SK-N-SH (cell line): Measurements from ENCODE around the gene CDHR3. TPM values are rescaled to one million over a fixed set of nuclear protein-coding genes. Genes with fewer than 3 reads are reported as not detected.

Experiments
- CTCF ChIA-PET: fragments of 300-600, 350-600 bp; formaldehyde crosslinking; extraction: SDS; loops from one replicate; lab custom pipeline; 2021; lab: Yijun Ruan, JAX
- POLR2A ChIA-PET: fragments of 350-600 bp; sonication (Branson Sonifier 250); formaldehyde crosslinking; extraction: SDS; loops from one replicate; lab custom pipeline; 2020; ENCODE audit warnings: antibody characterized with exemption, inconsistent platforms; lab: Yijun Ruan, JAX
- DNase-seq: peaks from one replicate; pipeline ENCODE4 v3.0.0; 2012
- H2AFZ ChIP-seq: fragments of 200-600 bp; sonication (generic); 2 replicates; pipeline ENCODE4 v1.8.1; 2016; ENCODE audit warnings: antibody characterized with exemption, mild to moderate bottlenecking, low read depth
- H3F3A ChIP-seq: fragments of 200-600 bp; sonication (generic); replicated peaks from 2 replicates; pipeline ENCODE3; 2016; ENCODE audit warnings: antibody characterized with exemption, mild to moderate bottlenecking; ENCODE audit not compliant: insufficient read depth
- H3K27ac ChIP-seq, 2 experiments: fragments of 200-500 bp in 1 of 2; fragments of 200-600 bp in 1 of 2; sonication (Bioruptor generic) in 1 of 2; sonication (generic), shearing (Covaris generic) in 1 of 2; 2 replicates each; pipeline versions ENCODE4 v1.5.1 to v1.6.1; 2014 to 2016; ENCODE audit warnings: low read depth in 2 of 2, inconsistent platforms in 1 of 2, low read length in 1 of 2, mild to moderate bottlenecking in 1 of 2, mixed read lengths in 1 of 2
- H3K27me3 ChIP-seq: fragments of 200-600 bp; sonication (generic), shearing (Covaris generic); 2 replicates; pipeline ENCODE4 v1.6.1; 2016; ENCODE audit warnings: mixed run types; ENCODE audit not compliant: insufficient read depth
- H3K36me3 ChIP-seq, 2 experiments: fragments of 200-500 bp in 1 of 2; fragments of 200-600 bp in 1 of 2; sonication (Bioruptor generic) in 1 of 2; sonication (generic) in 1 of 2; replicated peaks in 1 of 2; 2 replicates each; pipeline versions ENCODE3 to v1.5.1; 2014 to 2016; ENCODE audit warnings: low read length in 1 of 2, mild to moderate bottlenecking in 1 of 2; ENCODE audit not compliant: insufficient read depth in 2 of 2, control insufficient read depth in 1 of 2
- H3K4me1 ChIP-seq, 2 experiments: fragments of 200-500 bp in 1 of 2; fragments of 200-600 bp in 1 of 2; sonication (Bioruptor generic) in 1 of 2; sonication (generic), shearing (Covaris generic) in 1 of 2; 2 replicates each; pipeline versions ENCODE4 v1.5.1 to v1.6.1; 2014 to 2016; ENCODE audit warnings: low read depth in 1 of 2, low read length in 1 of 2, mixed run types in 1 of 2; ENCODE audit not compliant: insufficient read depth in 2 of 2, control insufficient read depth in 1 of 2
- H3K4me2 ChIP-seq: fragments of 200-600 bp; sonication (generic), shearing (Covaris generic); 2 replicates; pipeline ENCODE4 v1.6.1; 2017; ENCODE audit warnings: mixed run types
- H3K4me3 ChIP-seq, 2 experiments: fragments of 200-500 bp in 1 of 2; fragments of 200-600 bp in 1 of 2; sonication (Bioruptor generic) in 1 of 2; sonication (generic), shearing (Covaris generic) in 1 of 2; 2 replicates each; pipeline versions ENCODE4 v1.5.1 to v1.8.1; 2014 to 2016; ENCODE audit warnings: low read depth in 2 of 2, inconsistent platforms in 1 of 2, low read length in 1 of 2, mild to moderate bottlenecking in 1 of 2, mixed read lengths in 1 of 2, moderate library complexity in 1 of 2
- H3K79me2 ChIP-seq: fragments of 200-600 bp; sonication (generic); 2 replicates; pipeline ENCODE4 v1.8.1; 2017; ENCODE audit warnings: mild to moderate bottlenecking; ENCODE audit not compliant: insufficient read depth
- H3K9ac ChIP-seq: fragments of 200-600 bp; sonication (generic); 2 replicates; pipeline ENCODE4 v1.6.1; 2017; ENCODE audit warnings: mixed run types
- H3K9me2 ChIP-seq: fragments of 200-600 bp; sonication (generic); 2 replicates; pipeline ENCODE4 v1.6.1; 2017; ENCODE audit warnings: mixed run types
- H3K9me3 ChIP-seq: fragments of 200-600 bp; sonication (generic); 2 replicates; pipeline ENCODE4 v1.6.1; 2017; ENCODE audit warnings: mixed run types, mild to moderate bottlenecking, moderate library complexity
- H4K20me1 ChIP-seq: fragments of 200-600 bp; sonication (generic); 2 replicates; pipeline ENCODE4 v1.6.1; 2017; ENCODE audit warnings: mild to moderate bottlenecking, mixed run types; ENCODE audit not compliant: insufficient read depth
- CHD2 ChIP-seq: fragments of 150-350 bp; IDR thresholded peaks from 2 replicates; pipeline ENCODE4 v1.6.1; 2018; ENCODE audit warnings: low read length; ENCODE audit not compliant: partially characterized antibody
- ELF1 ChIP-seq: IDR thresholded peaks from 2 replicates; pipeline ENCODE4 v1.4.0; 2012
- FOSL2 ChIP-seq: IDR thresholded peaks from 2 replicates; pipeline ENCODE4 v1.4.0; 2012; ENCODE audit warnings: low read depth, mild to moderate bottlenecking, moderate library complexity, borderline replicate concordance
- FOXJ3 ChIP-seq: sonication (generic); formaldehyde crosslinking; IDR thresholded peaks from 2 replicates; pipeline ENCODE4 v1.5.1; 2020; ENCODE audit warnings: mild to moderate bottlenecking, missing genetic modification reagents
- GABPA ChIP-seq: IDR thresholded peaks from 2 replicates; pipeline ENCODE4 v1.4.0; 2012; ENCODE audit warnings: low read depth, mild to moderate bottlenecking
- NFIC ChIP-seq: IDR thresholded peaks from 2 replicates; pipeline ENCODE4 v1.4.0; 2012; ENCODE audit warnings: borderline replicate concordance
- POLR2AphosphoS5 ChIP-seq: IDR thresholded peaks from 2 replicates; pipeline ENCODE4 v1.6.1; 2012; ENCODE audit warnings: low read depth, low read length
- RFX5 ChIP-seq: IDR thresholded peaks from 2 replicates; pipeline ENCODE4 v1.6.1; 2012; ENCODE audit warnings: mild to moderate bottlenecking, improper control_type of control experiment, low read length
- SMC3 ChIP-seq: IDR thresholded peaks from 2 replicates; pipeline ENCODE4 v1.6.1; 2012; ENCODE audit warnings: low read depth, low read length, improper control_type of control experiment
- TEAD4 ChIP-seq: IDR thresholded peaks from 2 replicates; pipeline ENCODE4 v1.4.0; 2012; ENCODE audit warnings: mild to moderate bottlenecking, borderline replicate concordance; ENCODE audit not compliant: insufficient read depth
- WGBS: methylation state at CpG from one replicate; pipeline ENCODE4 v1.1.6; 2017; ENCODE audit warnings: low lambda C conversion rate; 5-methylcytosine and 5-hydroxymethylcytosine counted together
- polyA plus RNA-seq, 3 experiments: library from polyadenylated mRNA; depleted of rRNA; stranded (reverse); fragments of >200 nt; gene quantifications; 2 replicates each; pipeline ENCODE4 v1.2.3, GENCODE V29; 2012
- TF ChIP-seq, protein P1 (sequence below): IDR thresholded peaks from 2 replicates; pipeline ENCODE4 v1.6.1; 2012; ENCODE audit warnings: mild to moderate bottlenecking, low read depth, low read length, moderate library complexity
- TF ChIP-seq, protein P2 (sequence below): IDR thresholded peaks from 2 replicates; pipeline ENCODE4 v1.4.0; 2012; ENCODE audit warnings: low read depth, borderline replicate concordance
- TF ChIP-seq, protein P3 (sequence below): fragments of 150-350 bp; IDR thresholded peaks from 2 replicates; pipeline ENCODE4 v1.6.1; 2017; ENCODE audit warnings: antibody characterized with exemption, low read length, low read depth, borderline replicate concordance

CDHR3 gene
- polyA plus RNA-seq, 1 of the 3 experiments (the other 2 are of a cell fraction) = 7.5 TPM

DNA sequence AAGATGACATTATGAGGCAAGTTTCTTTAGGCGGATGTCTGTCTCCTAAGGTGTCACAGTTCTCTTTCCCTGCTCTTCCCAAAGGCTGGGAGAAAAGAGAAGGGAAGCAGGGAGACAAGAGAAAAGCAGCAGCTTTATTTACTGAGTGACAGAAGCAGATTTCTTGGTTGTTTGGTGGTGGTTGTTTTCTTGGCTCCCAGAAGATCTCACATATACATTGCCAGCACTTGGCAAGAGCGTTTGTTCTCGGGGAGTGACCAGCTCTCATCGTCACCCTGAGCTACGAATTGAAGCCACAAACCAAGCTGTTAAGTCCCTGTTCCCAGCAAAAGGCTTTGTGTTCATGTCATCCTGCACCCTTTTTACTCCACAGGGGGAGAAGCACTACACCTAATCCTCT lies 11.4 kb downstream of the CDHR3 start:
- H3F3A ChIP-seq = no peaks in the 10 kb centered on the region
- TF ChIP-seq, protein P1, sequence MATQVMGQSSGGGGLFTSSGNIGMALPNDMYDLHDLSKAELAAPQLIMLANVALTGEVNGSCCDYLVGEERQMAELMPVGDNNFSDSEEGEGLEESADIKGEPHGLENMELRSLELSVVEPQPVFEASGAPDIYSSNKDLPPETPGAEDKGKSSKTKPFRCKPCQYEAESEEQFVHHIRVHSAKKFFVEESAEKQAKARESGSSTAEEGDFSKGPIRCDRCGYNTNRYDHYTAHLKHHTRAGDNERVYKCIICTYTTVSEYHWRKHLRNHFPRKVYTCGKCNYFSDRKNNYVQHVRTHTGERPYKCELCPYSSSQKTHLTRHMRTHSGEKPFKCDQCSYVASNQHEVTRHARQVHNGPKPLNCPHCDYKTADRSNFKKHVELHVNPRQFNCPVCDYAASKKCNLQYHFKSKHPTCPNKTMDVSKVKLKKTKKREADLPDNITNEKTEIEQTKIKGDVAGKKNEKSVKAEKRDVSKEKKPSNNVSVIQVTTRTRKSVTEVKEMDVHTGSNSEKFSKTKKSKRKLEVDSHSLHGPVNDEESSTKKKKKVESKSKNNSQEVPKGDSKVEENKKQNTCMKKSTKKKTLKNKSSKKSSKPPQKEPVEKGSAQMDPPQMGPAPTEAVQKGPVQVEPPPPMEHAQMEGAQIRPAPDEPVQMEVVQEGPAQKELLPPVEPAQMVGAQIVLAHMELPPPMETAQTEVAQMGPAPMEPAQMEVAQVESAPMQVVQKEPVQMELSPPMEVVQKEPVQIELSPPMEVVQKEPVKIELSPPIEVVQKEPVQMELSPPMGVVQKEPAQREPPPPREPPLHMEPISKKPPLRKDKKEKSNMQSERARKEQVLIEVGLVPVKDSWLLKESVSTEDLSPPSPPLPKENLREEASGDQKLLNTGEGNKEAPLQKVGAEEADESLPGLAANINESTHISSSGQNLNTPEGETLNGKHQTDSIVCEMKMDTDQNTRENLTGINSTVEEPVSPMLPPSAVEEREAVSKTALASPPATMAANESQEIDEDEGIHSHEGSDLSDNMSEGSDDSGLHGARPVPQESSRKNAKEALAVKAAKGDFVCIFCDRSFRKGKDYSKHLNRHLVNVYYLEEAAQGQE = no peak
- no peak for TF ChIP-seq FOXJ3 (CRISPR knock-in tag)
- TF ChIP-seq POLR2AphosphoS5 = no peak
- TF ChIP-seq, protein P2, sequence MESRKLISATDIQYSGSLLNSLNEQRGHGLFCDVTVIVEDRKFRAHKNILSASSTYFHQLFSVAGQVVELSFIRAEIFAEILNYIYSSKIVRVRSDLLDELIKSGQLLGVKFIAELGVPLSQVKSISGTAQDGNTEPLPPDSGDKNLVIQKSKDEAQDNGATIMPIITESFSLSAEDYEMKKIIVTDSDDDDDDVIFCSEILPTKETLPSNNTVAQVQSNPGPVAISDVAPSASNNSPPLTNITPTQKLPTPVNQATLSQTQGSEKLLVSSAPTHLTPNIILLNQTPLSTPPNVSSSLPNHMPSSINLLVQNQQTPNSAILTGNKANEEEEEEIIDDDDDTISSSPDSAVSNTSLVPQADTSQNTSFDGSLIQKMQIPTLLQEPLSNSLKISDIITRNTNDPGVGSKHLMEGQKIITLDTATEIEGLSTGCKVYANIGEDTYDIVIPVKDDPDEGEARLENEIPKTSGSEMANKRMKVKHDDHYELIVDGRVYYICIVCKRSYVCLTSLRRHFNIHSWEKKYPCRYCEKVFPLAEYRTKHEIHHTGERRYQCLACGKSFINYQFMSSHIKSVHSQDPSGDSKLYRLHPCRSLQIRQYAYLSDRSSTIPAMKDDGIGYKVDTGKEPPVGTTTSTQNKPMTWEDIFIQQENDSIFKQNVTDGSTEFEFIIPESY = no peak
- TF ChIP-seq GABPA = no peak
- TF ChIP-seq, all 33 proteins: peak for 0
- Histone ChIP-seq H3K9me2 (no peaks in the 10 kb centered on the region), H3K9me3 (no peaks in the 10 kb centered on the region), H3K4me1 (no peaks in the 10 kb centered on the region), H3K4me3 (no peak overlapping the region), H3K9ac (no peak overlapping the region), H2AFZ (no peak overlapping the region), H3K36me3 (no peaks in the 10 kb centered on the region), H4K20me1 (no peaks in the 10 kb centered on the region), H3K27ac (no peak overlapping the region), H3K27me3 (no peaks in the 10 kb centered on the region; the same call in 1 of the 2 replicates), H3K79me2 (no peaks in the 10 kb centered on the region), H3K4me2 (no peak overlapping the region)
- no peak for DNase-seq
- POLR2A ChIA-PET = no interaction called here
- CTCF ChIA-PET = interaction anchor here (0.5 to 2.9 kb wide), 5 partner anchors 9 to 1108 kb away, joined by 3 to 8 read pairs (median 3); no protein-coding TSS in a partner anchor
- WGBS = 76% methylated on average over 5 of the region's 5 CpGs

DNA sequence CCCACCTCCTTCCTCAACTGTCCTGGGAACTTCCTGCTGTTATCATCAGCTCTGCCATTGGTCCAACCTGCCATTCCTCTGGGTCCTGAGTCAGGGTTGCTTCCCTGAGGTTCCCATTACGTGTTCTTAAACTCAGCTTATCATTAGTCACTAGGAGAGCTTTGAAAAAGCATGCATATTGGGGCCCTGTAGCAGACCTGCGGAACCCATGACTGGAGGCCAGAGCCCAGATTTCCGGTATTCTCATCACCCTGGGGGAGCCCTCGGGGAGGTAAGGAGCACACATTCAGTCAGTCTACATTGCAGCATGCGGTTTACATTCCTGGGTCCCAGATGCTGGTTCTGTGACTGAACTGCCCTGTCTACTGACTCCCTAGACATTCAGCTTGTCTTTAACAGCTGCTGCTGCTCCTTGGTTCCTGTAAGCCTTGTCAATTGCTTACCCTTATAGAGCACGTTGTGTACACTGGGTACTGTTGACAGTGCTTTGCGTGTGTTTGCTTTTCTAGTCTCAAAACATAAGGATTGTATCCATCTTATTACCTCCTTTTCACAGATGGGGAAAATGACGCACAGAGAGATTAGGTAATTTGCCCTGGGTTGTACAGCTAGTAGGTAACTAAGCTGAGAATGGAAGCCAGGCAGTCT lies 12.8 kb downstream of the CDHR3 start:
- H3K27me3 ChIP-seq = no peaks in the 10 kb centered on the region; the same call in 1 of the 2 replicates
- H2AFZ ChIP-seq = no peak overlapping the region
- no peak for TF ChIP-seq TEAD4
- TF ChIP-seq RFX5 = no peak
- TF ChIP-seq NFIC = no peak
- TF ChIP-seq ELF1 = no peak
- TF ChIP-seq, protein P1 = no peak
- TF ChIP-seq, protein P3, sequence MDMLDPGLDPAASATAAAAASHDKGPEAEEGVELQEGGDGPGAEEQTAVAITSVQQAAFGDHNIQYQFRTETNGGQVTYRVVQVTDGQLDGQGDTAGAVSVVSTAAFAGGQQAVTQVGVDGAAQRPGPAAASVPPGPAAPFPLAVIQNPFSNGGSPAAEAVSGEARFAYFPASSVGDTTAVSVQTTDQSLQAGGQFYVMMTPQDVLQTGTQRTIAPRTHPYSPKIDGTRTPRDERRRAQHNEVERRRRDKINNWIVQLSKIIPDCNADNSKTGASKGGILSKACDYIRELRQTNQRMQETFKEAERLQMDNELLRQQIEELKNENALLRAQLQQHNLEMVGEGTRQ = no peak
- no peak for TF ChIP-seq FOSL2
- no peak for TF ChIP-seq CHD2
- TF ChIP-seq FOXJ3 (CRISPR knock-in tag) = no peak
- TF ChIP-seq SMC3 = no peak
- DNase-seq = no peak
- POLR2A ChIA-PET = no interaction called here
- no peaks in the 10 kb centered on the region for H3K79me2 ChIP-seq
- H3F3A ChIP-seq = no peaks in the 10 kb centered on the region
- no peaks in the 10 kb centered on the region for H3K9me3 ChIP-seq
- H3K27ac ChIP-seq = no peak overlapping the region
- CTCF ChIA-PET = interaction anchor here (1.1 to 2.0 kb wide), 6 partner anchors 7 to 82 kb away, joined by 3 to 5 read pairs (median 4); no protein-coding TSS in a partner anchor
- H3K9ac ChIP-seq = no peak overlapping the region
- H3K4me3 ChIP-seq = no peak overlapping the region
- 82% methylated on average over 8 of the region's 8 CpGs for WGBS
- no peaks in the 10 kb centered on the region for H3K4me1 ChIP-seq
- H4K20me1 ChIP-seq = no peaks in the 10 kb centered on the region
- no peaks in the 10 kb centered on the region for H3K36me3 ChIP-seq
- H3K9me2 ChIP-seq = no peaks in the 10 kb centered on the region
- H3K4me2 ChIP-seq = no peak overlapping the region
